Mesenchymal stem cell (in vitro differentiated cells and primary cell): ENCODE measurements around the gene COL18A1.

Source experiments
- DNase-seq: peaks from one replicate; pipeline ENCODE4 v3.0.0-alpha.2; 2013
- H2AFZ ChIP-seq: one replicate; pipeline ENCODE4 v1.6.1; 2013; ENCODE audit warnings: low read depth, mild to moderate bottlenecking, control low read depth, inconsistent platforms, low read length, moderate library complexity
- H2AK5ac ChIP-seq: 2 replicates; pipeline ENCODE4 v1.6.1; 2013; ENCODE audit warnings: low read length, moderate library complexity, mild to moderate bottlenecking, inconsistent platforms; ENCODE audit not compliant: severe bottlenecking
- H2BK120ac ChIP-seq: one replicate; pipeline ENCODE4 v1.6.1; 2013; ENCODE audit warnings: low read depth, mild to moderate bottlenecking, inconsistent platforms, low read length, moderate library complexity
- H2BK12ac ChIP-seq, 2 experiments: one replicate each; pipeline ENCODE4 v1.6.1; 2013; ENCODE audit warnings: inconsistent platforms in 2 of 2, low read length in 2 of 2, mild to moderate bottlenecking in 2 of 2, moderate library complexity in 2 of 2, control low read depth in 1 of 2
- H2BK15ac ChIP-seq: one replicate; pipeline ENCODE4 v1.6.1; 2013; ENCODE audit warnings: mild to moderate bottlenecking, low read depth, inconsistent platforms; ENCODE audit not compliant: poor library complexity, severe bottlenecking
- H2BK5ac ChIP-seq: 2 replicates; pipeline ENCODE4 v1.6.1; 2013; ENCODE audit warnings: low read depth, mild to moderate bottlenecking, low read length, control low read depth, inconsistent platforms; ENCODE audit not compliant: poor library complexity, severe bottlenecking
- H3K14ac ChIP-seq, 2 experiments: one replicate each; pipeline ENCODE4 v1.6.1; 2013; ENCODE audit warnings: inconsistent platforms in 2 of 2, low read length in 2 of 2, control low read depth in 1 of 2, mild to moderate bottlenecking in 1 of 2, moderate library complexity in 1 of 2
- H3K18ac ChIP-seq, 2 experiments: one replicate each; pipeline ENCODE4 v1.6.1; 2013; ENCODE audit warnings: inconsistent platforms in 2 of 2, low read length in 2 of 2, control low read depth in 1 of 2, low read depth in 1 of 2, mild to moderate bottlenecking in 1 of 2
- H3K23ac ChIP-seq, 2 experiments: one replicate each; pipeline ENCODE4 v1.6.1; 2013; ENCODE audit warnings: inconsistent platforms in 2 of 2, low read length in 2 of 2, mild to moderate bottlenecking in 2 of 2, moderate library complexity in 2 of 2, control low read depth in 1 of 2
- H3K27ac ChIP-seq: 2 replicates; pipeline ENCODE4 v1.5.1; 2013; ENCODE audit warnings: mild to moderate bottlenecking, moderate library complexity, low read length, control low read depth, inconsistent platforms; ENCODE audit not compliant: poor library complexity, severe bottlenecking
- H3K27me3 ChIP-seq, 2 experiments: 2 replicates each; pipeline versions ENCODE4 v1.6.1 to v1.7.0; 2013; ENCODE audit warnings: low read length in 2 of 2, mild to moderate bottlenecking in 2 of 2, moderate library complexity in 2 of 2, control low read depth in 1 of 2, inconsistent platforms in 1 of 2; ENCODE audit not compliant: control insufficient read depth in 1 of 2, insufficient read depth in 1 of 2
- H3K36me3 ChIP-seq, 2 experiments: 2 replicates each; pipeline versions ENCODE4 v1.6.1 to v1.7.0; 2013; ENCODE audit warnings: low read length in 2 of 2, control low read depth in 1 of 2, inconsistent platforms in 1 of 2, low read depth in 1 of 2, mild to moderate bottlenecking in 1 of 2; ENCODE audit not compliant: insufficient read depth in 2 of 2, control insufficient read depth in 1 of 2
- H3K4ac ChIP-seq, 2 experiments: one replicate each; pipeline ENCODE4 v1.6.1; 2013; ENCODE audit warnings: inconsistent platforms in 2 of 2, low read length in 2 of 2, mild to moderate bottlenecking in 2 of 2, moderate library complexity in 2 of 2, control low read depth in 1 of 2, low read depth in 1 of 2
- H3K4me1 ChIP-seq: 2 replicates; pipeline ENCODE4 v1.6.1; 2013; ENCODE audit warnings: low read depth, low read length, control low read depth; ENCODE audit not compliant: control insufficient read depth, insufficient read depth
- H3K4me2 ChIP-seq: 2 replicates; pipeline ENCODE4 v1.6.1; 2013; ENCODE audit warnings: low read length, mild to moderate bottlenecking, inconsistent platforms; ENCODE audit not compliant: poor library complexity, severe bottlenecking
- H3K4me3 ChIP-seq, 2 experiments: 2 replicates each; pipeline versions ENCODE4 v1.5.1 to v1.7.0; 2013; ENCODE audit warnings: low read length in 2 of 2, mild to moderate bottlenecking in 2 of 2, control low read depth in 1 of 2, low read depth in 1 of 2; ENCODE audit not compliant: insufficient read depth in 1 of 2
- H3K79me1 ChIP-seq: replicated peaks from 2 replicates; pipeline ENCODE4 v1.6.1; 2013; ENCODE audit warnings: mild to moderate bottlenecking, control low read depth, low read length, inconsistent platforms; ENCODE audit not compliant: poor library complexity, severe bottlenecking
- H3K9ac ChIP-seq: 2 replicates; pipeline ENCODE4 v1.7.0; 2013; ENCODE audit warnings: mild to moderate bottlenecking, low read length, moderate library complexity
- H3K9me3 ChIP-seq: 2 replicates; pipeline ENCODE4 v1.7.0; 2013; ENCODE audit warnings: mild to moderate bottlenecking, low read length; ENCODE audit not compliant: control insufficient read depth
- H4K8ac ChIP-seq: one replicate; pipeline ENCODE4 v1.6.1; 2013; ENCODE audit warnings: inconsistent platforms, mild to moderate bottlenecking, low read length, moderate library complexity
- H4K91ac ChIP-seq: one replicate; pipeline ENCODE4 v1.6.1; 2013; ENCODE audit warnings: mild to moderate bottlenecking, low read length, inconsistent platforms
- WGBS: methylation state at CpG from one replicate; pipeline ENCODE4 v1.1.7; 2013; ENCODE audit warnings: mixed read lengths; 5-methylcytosine and 5-hydroxymethylcytosine counted together

COL18A1 gene

GRCh38 chr21:45379171-45379900 is 25.6 kb upstream of the COL18A1 start:
- no peak overlapping the region for H3K4me2 ChIP-seq
- WGBS, result 93% methylated on average over 21 of the region's 21 CpGs
- H3K4me3 ChIP-seq, result no peak overlapping the region
- no peak overlapping the region for H4K91ac ChIP-seq
- H3K14ac ChIP-seq, result no peak overlapping the region
- no peak for DNase-seq
- H3K36me3 ChIP-seq, result no peaks in the 10 kb centered on the region
- H3K4me1 ChIP-seq, result peaks cover 20% of the 10 kb centered on the region
- H3K9ac ChIP-seq, result no peak overlapping the region
- no peak overlapping the region for H2AFZ ChIP-seq
- peaks cover 0 to 11% of the 10 kb centered on the region in 2 experiments for H3K27me3 ChIP-seq
- no peak overlapping the region for H3K23ac ChIP-seq
- peak overlapping the region in 1 of 2 experiments; percentile 27 for H2BK12ac ChIP-seq
- H2AK5ac ChIP-seq, result peak overlapping the region; percentile 72
- H3K79me1 ChIP-seq, result no peaks in the 10 kb centered on the region
- H3K9me3 ChIP-seq, result no peaks in the 10 kb centered on the region
- no peak overlapping the region for H2BK15ac ChIP-seq
- H4K8ac ChIP-seq, result no peak overlapping the region
- H2BK120ac ChIP-seq, result no peak overlapping the region
- H3K4ac ChIP-seq, result no peak overlapping the region
- no peak overlapping the region for H2BK5ac ChIP-seq
- H3K18ac ChIP-seq, result peak overlapping the region in 1 of 2 experiments; percentile 31
- H3K27ac ChIP-seq, result no peak overlapping the region

GRCh38 chr21:45379901-45380330 is 25.0 kb upstream of the COL18A1 start:
- Histone ChIP-seq H4K91ac (no peak overlapping the region), H3K4ac (no peak overlapping the region), H2AK5ac (peak overlapping the region; percentile 72), H3K36me3 (no peaks in the 10 kb centered on the region), H3K27me3 (peaks cover 0 to 11% of the 10 kb centered on the region in 2 experiments), H2BK5ac (no peak overlapping the region), H3K9ac (no peak overlapping the region), H3K18ac (peak overlapping the region in 1 of 2 experiments; percentile 18), H3K14ac (peak overlapping the region in 1 of 2 experiments; percentile 73), H3K4me1 (peaks cover 15% of the 10 kb centered on the region), H3K9me3 (no peaks in the 10 kb centered on the region), H2BK15ac (no peak overlapping the region), H2AFZ (no peak overlapping the region), H3K23ac (no peak overlapping the region), H3K4me3 (peak overlapping the region in 1 of 2 experiments; percentile 37), H2BK12ac (peak overlapping the region in 1 of 2 experiments; percentile 0), H4K8ac (no peak overlapping the region), H3K4me2 (no peak overlapping the region), H2BK120ac (no peak overlapping the region), H3K79me1 (no peaks in the 10 kb centered on the region), H3K27ac (no peak overlapping the region)
- WGBS, result 96% methylated on average over 25 of the region's 35 CpGs
- DNase-seq, result no peak

DNA sequence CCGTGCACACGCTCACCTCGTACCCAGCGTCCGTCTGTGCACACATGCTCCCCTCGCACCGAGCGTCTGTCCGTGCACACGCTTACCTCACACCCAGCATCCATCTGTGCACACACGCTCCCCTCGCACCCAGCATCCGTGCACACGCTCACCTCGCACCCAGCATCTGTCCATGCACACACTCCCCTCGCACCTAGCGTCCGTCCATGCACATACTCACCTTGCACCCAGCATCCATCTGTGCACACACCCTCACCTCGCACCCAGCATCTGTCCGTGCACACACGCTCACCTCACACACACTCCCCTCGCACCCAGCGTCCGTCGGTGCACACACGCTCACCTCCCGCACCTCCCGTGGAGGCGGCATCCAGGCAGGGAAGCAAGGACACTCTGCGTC is 24.4 kb upstream of the COL18A1 start:
- Histone ChIP-seq H4K91ac (peak overlapping the region; percentile 72), H2AFZ (no peak overlapping the region), H4K8ac (no peak overlapping the region), H3K23ac (no peak overlapping the region), H3K36me3 (no peaks in the 10 kb centered on the region), H2BK12ac (no peak overlapping the region), H3K27ac (no peak overlapping the region), H3K9me3 (no peaks in the 10 kb centered on the region), H3K4me2 (no peak overlapping the region), H3K4ac (no peak overlapping the region), H3K18ac (no peak overlapping the region), H3K27me3 (peaks cover 0 to 11% of the 10 kb centered on the region in 2 experiments), H2AK5ac (no peak overlapping the region), H2BK15ac (no peak overlapping the region), H2BK120ac (no peak overlapping the region), H3K9ac (no peak overlapping the region), H3K14ac (no peak overlapping the region), H2BK5ac (no peak overlapping the region), H3K4me3 (no peak overlapping the region), H3K4me1 (peaks cover 16% of the 10 kb centered on the region), H3K79me1 (no peaks in the 10 kb centered on the region)
- 98% methylated on average over 30 of the region's 30 CpGs for WGBS
- DNase-seq, result no peak

DNA sequence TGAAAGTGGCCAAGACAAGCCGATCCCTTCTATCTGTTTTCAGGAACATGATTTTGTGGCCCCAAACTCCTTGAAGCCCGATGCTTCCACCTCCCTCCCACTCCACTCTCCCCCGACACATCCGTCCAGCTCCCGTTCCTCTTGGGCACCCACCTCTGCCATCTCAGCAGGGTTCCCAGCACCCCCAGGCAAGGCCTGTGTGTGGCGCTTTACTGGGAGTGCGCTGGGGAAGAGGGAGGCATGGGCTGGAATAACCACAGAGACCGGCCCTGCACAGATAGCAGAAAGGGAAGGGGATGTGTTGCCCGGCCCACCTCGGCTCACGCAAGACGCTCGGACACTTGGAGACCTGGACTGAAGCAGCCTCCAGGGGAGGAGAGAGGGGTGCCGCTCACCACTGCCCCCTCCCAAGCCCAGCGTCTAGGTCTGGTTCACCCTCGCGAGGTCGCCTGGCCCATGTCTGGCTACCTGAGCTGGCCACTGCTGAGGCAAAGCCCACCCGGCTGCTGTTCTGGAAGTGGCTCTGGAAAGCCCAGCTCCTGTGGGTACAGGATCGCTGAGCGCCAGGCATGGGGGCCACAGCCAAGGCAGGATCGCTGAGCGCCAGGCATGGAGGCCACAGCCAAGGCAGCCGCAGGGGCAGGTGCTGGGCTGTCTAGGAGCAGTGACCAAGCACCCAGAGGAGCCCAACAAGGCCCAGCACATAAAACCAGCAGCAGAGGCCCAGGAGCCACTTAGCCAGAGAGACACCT is 23.8 kb upstream of the COL18A1 start:
- H3K27me3 ChIP-seq, result peaks cover 0 to 11% of the 10 kb centered on the region in 2 experiments
- H3K18ac ChIP-seq, result no peak overlapping the region
- no peak for DNase-seq
- H4K91ac ChIP-seq, result peak overlapping the region; percentile 43
- no peaks in the 10 kb centered on the region for H3K79me1 ChIP-seq
- H3K23ac ChIP-seq, result no peak overlapping the region
- H2BK5ac ChIP-seq, result no peak overlapping the region
- H2BK12ac ChIP-seq, result no peak overlapping the region
- H2BK15ac ChIP-seq, result no peak overlapping the region
- no peak overlapping the region for H3K4me3 ChIP-seq
- H3K14ac ChIP-seq, result no peak overlapping the region
- WGBS, result 95% methylated on average over 24 of the region's 24 CpGs
- no peak overlapping the region for H3K4ac ChIP-seq
- no peaks in the 10 kb centered on the region for H3K9me3 ChIP-seq
- H4K8ac ChIP-seq, result no peak overlapping the region
- no peak overlapping the region for H3K27ac ChIP-seq
- no peaks in the 10 kb centered on the region for H3K36me3 ChIP-seq
- no peak overlapping the region for H2AK5ac ChIP-seq
- H3K4me1 ChIP-seq, result peaks cover 20% of the 10 kb centered on the region
- H2BK120ac ChIP-seq, result no peak overlapping the region
- no peak overlapping the region for H2AFZ ChIP-seq
- no peak overlapping the region for H3K4me2 ChIP-seq
- no peak overlapping the region for H3K9ac ChIP-seq
